ENCODE results near the gene KIF26A.

GRCh38 chr14:104201063-104201462 is 62.7 kb downstream of the KIF26A start:
- TF ChIP-seq POLR2A (IDR thresholded peaks at IDR 0.05; ENCODE audit: low read length) (no peak), GATA1 (IDR thresholded peaks at IDR 0.05; ENCODE audit: low read depth, low read length) (no peak)
